ENCODE results near the gene LAMA2.

Gene LAMA2

DNA sequence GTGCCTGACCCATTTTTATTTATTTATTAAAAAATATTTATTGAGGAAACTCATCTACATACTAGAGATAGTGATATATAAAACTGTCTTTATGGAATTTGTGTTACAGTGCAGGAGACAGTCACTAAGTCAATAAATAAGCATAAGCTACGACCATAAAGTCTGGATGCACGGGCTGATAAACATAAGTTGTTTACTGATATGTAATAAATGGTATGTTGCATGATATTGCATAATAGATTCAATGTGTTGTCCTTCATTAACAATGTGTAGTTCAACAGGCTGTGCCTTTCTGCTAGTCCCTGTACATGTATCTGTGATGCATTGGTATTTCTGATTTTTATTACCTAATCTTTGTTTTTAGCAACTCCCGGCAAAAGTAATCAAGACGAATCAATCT, 515.8 kb downstream of the LAMA2 start:
- DNase-seq: no peak

DNA sequence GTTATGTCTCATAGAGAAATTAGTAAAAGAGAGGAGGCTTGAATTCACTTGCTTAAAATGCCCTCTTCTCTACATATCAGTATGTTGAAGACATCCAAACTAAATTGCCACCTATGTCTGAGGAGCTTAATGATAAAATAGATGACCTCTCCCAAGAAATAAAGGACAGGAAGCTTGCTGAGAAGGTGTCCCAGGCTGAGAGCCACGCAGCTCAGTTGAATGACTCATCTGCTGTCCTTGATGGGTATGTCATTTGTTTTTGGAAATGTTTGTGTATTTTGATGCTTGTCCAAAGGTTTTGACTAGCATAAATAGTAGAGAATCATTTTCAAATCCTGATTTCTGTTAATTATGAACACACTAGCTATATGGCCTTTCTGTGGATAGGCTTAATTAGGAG, 519.3 kb downstream of the LAMA2 start:
- DNase-seq: no peak

DNA sequence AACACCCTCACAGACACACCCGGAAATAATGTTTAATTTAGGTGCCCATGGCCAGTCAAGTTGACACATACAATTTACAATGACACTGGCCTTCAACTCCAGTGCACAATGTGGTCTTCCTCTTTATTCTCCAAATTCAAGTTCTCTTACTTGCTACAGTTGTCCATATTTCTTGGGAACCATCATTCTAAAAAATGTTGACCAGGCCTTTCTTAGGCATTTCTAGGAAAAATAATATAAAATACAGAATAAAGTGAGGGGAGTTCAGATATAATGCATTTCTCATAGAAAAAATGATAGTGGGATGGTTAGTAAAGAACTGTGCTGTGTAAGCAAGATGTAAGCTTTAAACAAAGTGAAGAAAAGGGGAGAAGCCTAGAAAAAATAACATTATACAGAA, 528.2 kb downstream of the LAMA2 start:
- DNase-seq: no peak

DNA sequence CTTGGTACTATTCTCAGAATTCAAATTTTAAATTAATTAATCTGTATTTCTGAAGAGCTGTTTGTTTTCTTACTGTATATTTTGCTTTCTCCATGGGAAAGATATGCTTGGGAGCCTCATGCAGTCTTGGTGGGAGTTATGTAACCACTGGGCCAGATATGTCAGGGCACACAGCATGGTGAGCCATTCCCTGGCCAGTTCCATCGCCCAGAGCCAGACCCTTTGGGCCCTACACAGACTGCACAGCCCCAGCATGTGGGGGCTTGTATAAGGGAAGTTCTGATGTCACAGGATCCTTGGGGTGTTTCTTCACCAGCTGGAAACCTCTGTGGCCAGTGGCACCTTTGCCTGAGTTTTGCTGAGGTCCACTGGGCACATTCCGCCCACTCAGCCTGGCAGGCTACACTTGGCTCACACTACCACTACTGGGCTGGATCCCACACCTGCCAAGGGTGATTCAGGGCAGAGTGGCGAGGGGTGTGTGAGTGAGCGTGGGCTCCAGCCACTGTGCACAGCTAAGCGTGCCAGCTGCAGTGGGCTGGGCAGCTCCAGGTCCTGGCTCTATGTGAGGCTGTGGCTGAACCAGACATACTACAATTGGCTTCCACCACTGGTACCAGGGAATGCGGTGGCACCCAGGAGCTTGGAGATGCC, 533.5 kb downstream of the LAMA2 start:
- no peak for DNase-seq

DNA sequence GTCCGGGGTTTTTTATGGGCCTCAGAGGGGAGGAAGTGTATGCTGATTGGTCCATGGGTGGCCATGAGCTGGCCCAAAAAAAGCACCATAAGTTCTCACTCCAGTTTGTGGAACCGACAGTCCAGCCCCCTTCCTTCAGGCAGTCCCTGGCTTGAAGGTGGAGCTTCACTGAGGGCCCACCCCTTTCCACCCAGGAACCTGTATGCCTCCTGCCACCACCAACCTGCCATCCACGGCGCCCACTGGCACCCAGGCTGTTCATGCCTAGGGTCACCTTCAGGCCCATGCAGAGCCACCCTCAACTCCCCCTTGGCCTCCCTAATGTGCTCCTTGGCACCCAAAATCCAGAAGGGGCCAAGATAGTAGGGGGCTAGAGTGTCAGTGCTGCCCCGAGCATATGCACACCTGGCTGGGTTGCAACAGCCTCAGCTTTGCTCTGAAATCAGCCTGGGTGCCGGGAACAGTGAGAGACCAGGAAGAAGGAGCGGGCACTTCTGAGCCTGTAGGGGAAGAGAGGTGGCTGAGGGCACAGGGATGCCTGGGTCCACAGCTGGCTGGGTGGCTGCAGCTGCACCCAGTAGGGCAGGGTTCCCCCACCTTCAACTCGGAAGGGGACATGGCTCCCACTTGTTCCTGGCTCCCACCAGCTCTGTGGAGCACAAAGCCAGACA, 534.6 kb downstream of the LAMA2 start:
- DNase-seq: no peak

DNA sequence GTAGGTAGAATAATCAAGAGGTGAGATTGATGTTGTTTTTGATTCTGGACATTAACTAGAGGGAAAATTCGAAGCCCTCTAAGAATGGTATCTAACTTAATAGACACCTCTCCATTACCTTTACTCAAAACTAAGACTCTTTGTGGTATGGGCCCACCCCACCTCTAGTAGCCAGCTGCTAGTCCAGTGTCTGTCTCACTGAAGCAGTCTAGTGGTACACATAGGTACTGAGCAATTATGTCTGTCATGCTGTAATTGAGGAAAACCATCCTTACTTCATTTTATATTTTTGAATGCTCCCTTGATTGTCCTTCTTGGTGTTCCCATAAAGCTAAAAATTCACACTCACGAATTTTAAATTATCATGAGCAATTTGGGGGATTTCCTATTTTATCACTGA, 536.4 kb downstream of the LAMA2 start:
- DNase-seq: no peak

DNA sequence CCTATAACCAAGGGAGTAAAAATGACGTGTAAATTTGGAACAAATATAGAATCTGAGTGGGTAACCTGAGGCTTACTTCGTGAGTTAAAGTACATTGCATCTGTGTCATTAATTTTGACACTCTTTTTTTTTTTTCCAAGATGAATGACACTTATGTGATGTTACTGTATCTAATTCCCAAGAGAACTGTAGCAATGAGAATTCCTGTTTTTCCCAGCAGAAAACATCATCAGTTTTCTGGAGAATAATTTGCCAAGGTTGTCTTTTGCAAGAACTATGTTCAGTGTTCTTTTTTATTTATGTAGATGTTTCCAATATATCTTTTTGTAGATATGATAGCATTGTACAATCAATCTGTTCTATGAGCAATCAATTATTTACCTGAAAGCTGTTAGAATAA, 543.4 kb downstream of the LAMA2 start:
- no peak for DNase-seq

DNA sequence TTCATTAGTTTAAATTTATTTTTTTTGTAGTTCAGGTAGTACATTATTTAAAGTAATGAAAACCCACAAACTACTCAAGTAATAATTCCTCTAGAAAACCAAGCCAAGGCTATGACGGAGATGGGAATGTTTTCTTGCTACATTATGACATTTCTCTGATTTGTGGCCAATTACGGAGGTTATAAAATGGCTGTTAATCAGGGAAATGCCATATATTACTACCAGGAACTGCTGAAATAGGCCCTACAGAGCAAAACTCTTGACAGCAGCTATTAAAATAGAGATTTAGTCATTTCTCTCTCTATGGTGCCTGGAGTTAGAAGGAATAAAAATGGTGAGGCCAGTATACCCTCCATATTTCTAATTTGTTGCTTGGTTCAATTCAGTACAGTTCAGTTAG, 547.0 kb downstream of the LAMA2 start:
- DNase-seq: no peak

DNA sequence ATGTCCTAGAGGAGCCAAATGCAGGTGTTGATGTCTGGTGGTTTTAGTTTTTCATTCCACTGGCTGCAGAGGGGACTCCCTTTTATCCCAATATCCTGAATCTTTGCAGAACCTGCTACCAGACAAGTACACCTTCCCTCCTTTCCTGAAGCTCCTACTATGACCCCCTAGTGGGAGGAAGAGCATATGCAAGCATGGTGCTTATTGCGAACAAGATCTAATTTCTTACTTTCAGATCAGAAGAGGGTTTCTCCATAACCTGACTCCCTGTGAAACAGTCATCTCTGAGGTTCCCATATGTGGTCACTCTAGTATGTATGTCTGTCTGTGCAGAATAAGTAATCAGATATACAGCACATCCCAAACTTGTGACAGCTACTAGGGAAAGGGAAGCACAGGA, 549.8 kb downstream of the LAMA2 start:
- DNase-seq: no peak

DNA sequence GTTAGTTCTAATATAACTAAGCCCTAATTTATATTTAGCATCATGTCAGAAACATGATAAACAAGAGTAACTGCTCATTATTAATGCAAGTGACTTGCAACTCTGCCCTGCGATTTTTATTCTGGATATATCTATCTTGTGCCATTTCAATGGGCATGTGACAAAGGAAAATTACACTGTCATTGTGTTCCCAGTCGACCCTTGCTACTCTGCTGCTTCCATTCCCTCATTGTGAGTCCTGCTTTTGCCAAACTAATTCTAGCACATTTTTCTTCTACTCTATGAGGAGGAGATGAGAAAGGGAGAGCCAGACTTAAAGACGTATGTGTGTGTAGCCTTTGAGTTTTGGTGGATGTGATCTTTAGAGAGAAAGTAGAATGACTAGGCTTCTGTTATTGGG, 551.2 kb downstream of the LAMA2 start:
- DNase-seq: no peak

DNA sequence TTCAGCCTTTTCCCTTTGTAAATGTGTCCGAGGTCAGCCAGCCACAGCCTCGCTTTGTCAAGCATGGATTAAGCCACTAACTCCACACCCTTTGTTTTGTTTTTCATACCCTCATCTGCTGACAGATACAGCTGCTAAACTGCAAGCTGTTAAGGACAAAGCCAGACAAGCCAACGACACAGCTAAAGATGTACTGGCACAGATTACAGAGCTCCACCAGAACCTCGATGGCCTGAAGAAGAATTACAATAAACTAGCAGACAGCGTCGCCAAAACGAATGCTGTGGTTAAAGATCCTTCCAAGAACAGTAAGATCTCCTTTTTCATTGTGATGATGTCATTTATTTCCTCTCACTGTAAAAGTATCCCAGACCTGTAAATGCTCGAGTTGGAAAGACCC, 557.8 kb downstream of the LAMA2 start:
- DNase-seq: no peak

DNA sequence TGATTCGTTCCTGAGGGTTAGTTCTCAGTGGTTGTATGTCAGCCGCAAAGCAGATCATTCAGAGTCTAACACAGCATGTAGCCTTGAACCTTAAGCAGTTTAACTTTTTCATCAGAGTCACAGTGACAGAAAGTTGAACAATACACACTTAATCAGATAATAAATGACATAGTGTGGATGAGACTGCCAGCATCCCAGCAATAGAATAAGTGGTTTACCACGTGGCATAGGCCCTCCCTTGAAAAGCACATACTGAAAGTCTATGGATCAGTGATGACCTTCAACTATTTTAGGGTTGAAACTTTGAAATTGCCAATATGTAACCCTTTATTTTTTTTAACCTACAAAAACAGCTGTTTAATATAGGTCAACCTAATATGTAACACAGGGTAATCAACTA, 561.7 kb downstream of the LAMA2 start:
- no peak for DNase-seq

DNA sequence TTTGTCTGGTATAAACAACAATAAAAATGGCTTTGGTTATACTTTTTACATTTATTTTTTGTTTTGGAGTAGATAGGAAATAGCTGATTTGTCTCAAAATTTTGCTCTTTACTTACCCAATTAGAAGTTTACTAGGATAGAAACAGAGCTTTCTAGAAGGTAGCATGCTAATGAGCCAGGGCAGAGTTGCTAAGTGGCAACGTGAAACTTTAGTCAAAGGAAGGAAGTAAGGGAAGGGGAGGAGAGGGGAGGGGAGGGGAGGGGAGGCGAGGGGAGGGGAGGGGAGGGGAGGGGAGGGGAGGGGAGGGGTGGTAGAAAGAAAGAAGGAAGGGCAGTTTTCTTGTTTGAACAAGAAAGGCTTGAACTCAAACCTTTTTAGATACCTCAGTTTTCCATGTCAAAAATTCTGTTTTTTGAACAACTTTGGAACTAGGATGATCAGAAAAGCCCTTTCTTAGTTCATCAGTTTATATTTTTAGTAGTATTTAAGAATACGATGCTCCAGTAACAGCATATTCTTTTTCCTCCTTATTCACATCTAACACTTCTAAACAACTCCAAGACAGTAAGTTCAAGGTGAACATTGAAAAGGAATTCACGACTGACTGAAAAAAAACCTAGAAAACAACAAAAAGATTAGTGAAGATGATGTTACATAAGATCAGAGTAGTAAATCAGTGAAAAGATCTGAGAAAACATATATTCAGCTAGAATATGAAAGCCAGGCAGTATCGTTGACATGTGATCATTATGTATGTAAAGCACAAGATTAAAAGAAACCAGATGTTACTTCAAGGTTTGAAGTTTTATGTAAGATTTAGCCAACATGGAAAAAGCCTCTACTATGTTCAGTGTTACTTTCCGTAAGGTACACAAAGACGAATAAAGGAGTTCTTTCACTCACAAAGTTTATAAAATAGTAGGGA, 563.6 kb downstream of the LAMA2 start:
- DNase-seq: no peak

DNA sequence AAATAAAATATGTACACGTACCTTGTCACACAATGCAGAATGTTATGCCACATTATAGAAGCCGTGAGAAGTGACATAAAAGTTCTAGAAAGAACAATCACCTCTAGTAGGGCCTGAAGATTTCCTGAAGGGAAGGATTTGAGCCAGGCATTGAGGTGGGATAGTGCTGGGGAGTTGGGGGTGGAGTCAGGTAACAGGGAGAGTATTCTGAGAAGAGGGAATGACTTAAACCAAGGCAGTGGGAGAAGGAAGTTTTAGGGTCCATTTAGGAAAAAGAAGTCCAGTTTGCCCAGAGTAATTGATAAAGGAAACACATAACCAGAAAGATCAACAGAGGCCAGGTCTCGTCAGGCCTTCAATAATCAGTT, 564.2 kb downstream of the LAMA2 start:
- DNase-seq: no peak

DNA sequence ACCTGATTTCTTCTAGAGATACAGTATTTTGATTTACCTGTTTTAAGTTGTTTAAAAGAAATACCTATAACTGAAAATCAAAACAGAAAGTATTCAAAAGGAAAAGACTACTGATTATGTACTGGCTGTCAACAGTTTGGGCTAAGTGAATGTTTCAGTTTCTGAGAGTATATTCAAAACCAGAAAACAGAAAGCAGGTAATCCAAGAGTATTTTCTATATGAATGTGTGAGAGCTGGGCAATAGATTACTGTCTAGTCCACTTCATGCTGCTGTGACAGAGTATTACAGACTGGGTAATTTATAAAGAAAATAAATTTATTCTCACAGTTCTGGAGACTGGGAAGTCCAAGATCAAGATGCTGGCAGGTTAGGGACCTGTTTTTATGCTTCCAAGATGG, 566.0 kb downstream of the LAMA2 start:
- DNase-seq: no peak

DNA sequence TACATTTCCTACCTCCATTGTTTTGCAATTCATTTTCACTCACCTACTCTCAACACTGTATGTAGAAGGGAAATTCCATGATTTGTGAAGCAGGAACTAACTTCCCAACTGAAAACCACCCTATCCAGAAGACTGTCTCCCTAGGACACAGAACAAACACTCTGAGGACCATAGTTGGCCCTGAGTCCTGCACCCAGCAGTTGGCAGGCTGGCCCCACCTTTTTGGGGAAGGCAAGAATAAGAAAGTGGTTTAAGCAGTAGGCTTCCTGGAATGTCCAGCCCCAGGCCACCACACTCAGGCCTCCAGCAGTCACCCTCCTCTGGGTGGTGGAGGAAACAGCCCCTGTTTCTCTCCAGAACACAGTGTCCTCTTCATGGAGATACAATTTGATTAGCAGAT, 568.2 kb downstream of the LAMA2 start:
- DNase-seq: no peak

DNA sequence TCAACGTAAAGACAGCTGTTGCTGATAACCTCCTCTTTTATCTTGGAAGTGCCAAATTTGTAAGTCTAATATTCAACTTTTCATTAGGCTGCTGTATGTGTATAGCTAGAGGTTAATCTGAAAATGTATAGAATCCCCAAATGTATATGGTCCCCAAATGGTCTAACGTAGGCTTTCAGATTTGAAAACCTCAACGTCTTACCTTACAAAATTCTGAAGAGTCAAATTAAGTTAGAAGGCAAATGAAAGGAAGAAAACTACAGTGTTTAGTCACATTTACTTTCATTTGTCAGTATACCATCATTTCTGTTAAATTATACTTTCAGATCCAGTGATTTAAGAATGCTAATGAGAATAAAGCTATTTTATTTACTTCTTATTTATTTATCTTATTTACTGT, 570.1 kb downstream of the LAMA2 start:
- no peak for DNase-seq

DNA sequence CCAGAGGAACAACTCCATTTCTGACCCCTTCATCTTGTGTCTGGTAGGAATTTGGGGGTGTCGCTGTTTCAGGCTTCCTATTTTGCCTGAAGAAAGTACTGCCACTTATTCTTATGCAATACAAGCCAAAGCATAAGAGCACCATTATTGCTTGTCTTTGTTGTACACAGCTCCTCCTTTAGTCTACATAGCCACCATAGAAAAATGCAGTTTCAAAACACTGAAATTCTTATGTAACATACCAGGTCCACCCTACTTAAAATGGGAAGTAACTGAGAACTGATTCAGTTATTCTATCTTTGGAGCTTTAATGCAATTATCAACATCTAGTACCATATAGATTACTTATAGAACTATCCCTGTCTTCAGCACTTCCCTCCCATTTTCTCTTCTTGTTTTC, 571.5 kb downstream of the LAMA2 start:
- no peak for DNase-seq

DNA sequence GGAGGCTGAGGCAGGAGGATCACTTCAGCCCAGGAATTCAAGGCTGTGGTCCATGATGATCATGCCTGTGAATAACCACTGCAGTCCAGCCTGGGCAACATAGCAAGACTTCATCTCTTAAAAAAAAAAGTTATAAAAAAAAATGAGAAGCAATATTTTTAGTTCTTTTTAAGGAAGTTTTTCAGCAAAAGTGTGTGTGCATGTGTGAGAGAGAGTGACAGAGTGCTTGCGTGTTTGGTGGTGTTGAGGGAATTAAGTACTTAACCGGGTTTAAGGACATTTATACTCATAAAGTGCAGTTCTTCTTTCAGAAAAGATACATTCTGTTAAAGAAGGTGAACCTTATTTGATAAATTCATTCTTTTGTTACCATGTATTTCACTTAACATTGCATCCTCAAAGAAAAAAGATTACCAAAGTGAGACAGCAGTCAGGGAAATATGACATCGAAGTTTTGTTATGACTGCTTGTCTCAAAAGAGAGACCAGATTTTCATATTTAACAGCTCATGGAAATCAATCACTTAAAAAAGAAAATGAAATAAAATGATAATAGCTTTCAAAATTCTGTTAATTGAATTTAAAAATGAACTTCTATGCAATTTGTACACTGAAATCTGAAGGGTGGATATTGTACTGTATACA, 572.3 kb downstream of the LAMA2 start:
- DNase-seq: no peak

DNA sequence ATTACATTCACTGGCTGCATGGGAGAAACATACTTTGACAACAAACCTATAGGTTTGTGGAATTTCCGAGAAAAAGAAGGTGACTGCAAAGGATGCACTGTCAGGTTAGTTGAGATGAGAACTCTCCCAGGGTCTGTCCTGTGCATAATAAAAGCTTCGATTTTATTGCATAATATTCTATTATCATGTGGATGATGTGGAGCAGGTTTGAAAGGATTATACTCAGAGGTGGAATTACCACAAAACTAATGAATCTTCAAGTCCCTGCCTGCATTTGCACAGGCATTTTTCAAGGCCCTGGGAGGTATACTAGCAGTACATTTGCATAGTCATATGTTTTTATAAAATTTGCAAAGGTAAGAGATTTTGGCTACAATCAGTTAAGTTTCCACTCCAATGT, 577.3 kb downstream of the LAMA2 start:
- no peak for DNase-seq

DNA sequence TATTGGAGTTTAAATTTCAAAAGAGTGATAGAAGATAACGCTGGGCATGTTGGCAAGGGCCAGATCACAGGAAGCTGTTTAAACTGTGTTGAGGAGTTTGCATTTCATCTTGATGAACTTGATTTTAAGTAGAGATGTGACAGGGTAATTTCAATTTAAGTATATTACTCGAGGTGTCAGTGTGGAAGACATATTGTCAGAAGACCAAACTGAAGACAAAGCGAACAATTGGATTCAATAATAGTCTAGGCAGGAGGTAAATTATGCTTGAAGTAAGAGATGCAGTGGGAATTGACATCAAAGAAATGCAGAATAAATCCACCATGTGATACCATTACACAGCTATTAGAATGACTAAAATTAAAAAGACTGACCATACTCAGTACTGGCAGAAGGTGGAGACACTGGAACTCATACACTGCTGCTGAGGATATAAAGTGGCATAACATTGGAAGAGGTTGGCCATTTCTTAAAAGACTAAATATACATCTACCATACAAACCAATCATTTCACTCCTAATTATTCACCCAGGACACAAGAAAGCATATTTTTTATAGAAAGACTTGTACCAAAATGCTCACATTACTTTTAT, 586.2 kb downstream of the LAMA2 start:
- DNase-seq: no peak

DNA sequence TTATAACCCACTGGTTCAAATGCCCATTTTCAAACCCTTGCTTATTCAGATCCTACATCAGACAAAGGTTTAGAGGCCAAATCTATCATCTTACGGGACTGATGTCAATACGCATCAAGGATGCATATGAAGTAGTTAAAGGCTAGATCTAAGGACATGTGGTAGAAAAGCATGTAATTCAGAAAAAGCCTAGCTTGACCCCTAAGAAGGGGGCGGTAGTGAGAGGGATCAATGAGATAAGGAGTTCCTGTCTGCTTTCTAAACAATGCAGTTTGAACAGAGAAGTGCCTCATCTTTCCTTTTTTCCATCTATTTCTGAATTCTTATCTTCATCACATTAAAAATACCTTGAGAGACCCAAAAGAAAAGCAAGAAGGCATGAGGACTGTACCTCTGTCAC, 589.3 kb downstream of the LAMA2 start:
- no peak for DNase-seq

DNA sequence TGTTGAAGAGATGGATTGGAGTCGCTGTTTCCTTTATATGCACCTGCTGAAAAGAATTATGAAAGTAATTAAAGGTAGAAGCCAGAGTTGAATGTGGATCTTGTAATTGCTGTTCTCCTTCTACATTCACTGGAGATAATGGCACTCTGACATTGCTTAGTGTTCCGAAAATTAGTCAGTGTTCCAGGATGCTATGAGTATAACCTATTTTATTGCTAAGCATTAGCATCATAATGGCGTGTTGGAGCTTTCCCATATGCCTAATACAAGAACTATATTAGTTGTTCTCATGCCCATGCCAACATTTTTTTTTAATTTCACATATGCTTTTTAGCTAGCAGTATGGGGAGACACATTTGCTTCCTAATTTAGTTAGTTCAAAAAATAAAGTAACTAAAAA, 590.6 kb downstream of the LAMA2 start:
- no peak for DNase-seq

Measured in activated CD8-positive, alpha-beta memory T cell treated with anti-CD3 and anti-CD28 coated beads for 24 hours (primary cell).